ENCODE data around the gene CRB1. TPM values are rescaled to one million over a fixed set of nuclear protein-coding genes. Genes with fewer than 3 reads are reported as not detected.
"Not testable (repeated sequence)": the region's sequence is repeated elsewhere in the genome, so short reads cannot be mapped to it uniquely, and the experiment has no call there.

The CRB1 gene
- total RNA-seq, 2 donors from 2014 or later, result not detected

DNA sequence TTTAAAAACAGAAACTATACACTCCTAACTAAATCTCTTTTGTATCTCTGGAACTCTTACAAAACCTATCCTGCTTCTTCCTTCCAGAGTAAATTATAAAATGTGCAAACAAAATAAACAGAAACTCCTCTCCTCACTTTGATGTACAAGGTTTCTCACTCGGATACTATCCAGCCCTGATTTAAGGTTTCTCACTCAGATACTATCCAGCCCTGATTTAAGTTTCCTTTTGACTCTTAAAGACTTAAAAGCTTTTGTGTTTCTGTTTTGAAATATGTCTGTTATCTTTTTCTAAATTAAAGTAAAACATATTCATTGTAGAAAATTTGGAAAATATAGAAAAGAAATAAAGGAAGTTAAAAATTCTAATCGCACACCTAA lies 132.5 kb downstream of the CRB1 start:
- no peaks in the 10 kb centered on the region for H3K36me3 Mint-ChIP-seq (ENCODE audit: low read depth)
- H3K9me3 Mint-ChIP-seq, result peaks cover 13% of the 10 kb centered on the region
- Histone ChIP-seq H3K36me3 (ENCODE audit: control insufficient read depth, insufficient read depth, low read length) (no peaks in the 10 kb centered on the region), H3K27me3 (ENCODE audit: control insufficient read depth, insufficient read depth, low read length, poor library complexity, severe bottlenecking) (peaks cover 4% of the 10 kb centered on the region), H3K4me3 (ENCODE audit: low read length) (no peak overlapping the region), H3K9me3 (ENCODE audit: control insufficient read depth, low read length) (peaks cover 10% of the 10 kb centered on the region), H3K4me1 (ENCODE audit: control insufficient read depth, insufficient read depth, low read length) (no peaks in the 10 kb centered on the region), H3K27ac (ENCODE audit: low read depth, low read length) (no peak overlapping the region), H3K9ac (ENCODE audit: extremely low read depth, low read length, poor library complexity, severe bottlenecking) (no peak overlapping the region)
- no peak overlapping the region for H3K27ac Mint-ChIP-seq
- TF ChIP-seq, protein P1, sequence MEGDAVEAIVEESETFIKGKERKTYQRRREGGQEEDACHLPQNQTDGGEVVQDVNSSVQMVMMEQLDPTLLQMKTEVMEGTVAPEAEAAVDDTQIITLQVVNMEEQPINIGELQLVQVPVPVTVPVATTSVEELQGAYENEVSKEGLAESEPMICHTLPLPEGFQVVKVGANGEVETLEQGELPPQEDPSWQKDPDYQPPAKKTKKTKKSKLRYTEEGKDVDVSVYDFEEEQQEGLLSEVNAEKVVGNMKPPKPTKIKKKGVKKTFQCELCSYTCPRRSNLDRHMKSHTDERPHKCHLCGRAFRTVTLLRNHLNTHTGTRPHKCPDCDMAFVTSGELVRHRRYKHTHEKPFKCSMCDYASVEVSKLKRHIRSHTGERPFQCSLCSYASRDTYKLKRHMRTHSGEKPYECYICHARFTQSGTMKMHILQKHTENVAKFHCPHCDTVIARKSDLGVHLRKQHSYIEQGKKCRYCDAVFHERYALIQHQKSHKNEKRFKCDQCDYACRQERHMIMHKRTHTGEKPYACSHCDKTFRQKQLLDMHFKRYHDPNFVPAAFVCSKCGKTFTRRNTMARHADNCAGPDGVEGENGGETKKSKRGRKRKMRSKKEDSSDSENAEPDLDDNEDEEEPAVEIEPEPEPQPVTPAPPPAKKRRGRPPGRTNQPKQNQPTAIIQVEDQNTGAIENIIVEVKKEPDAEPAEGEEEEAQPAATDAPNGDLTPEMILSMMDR (conservative IDR thresholded peaks at IDR 0.05), result no peak
- 93% methylated on average over 2 of the region's 2 CpGs; no CpG with 5 or more reads in 1 of the 2 experiments for WGBS, 2 experiments (ENCODE audit: insufficient coverage in 1 of 2, insufficient read length in 1 of 2)
- DNase-seq, result no peak
- H3K4me1 Mint-ChIP-seq, result no peaks in the 10 kb centered on the region
- H3K4me3 Mint-ChIP-seq, result no peak overlapping the region
- H3K27me3 Mint-ChIP-seq (ENCODE audit: insufficient read depth), result no peaks in the 10 kb centered on the region

DNA sequence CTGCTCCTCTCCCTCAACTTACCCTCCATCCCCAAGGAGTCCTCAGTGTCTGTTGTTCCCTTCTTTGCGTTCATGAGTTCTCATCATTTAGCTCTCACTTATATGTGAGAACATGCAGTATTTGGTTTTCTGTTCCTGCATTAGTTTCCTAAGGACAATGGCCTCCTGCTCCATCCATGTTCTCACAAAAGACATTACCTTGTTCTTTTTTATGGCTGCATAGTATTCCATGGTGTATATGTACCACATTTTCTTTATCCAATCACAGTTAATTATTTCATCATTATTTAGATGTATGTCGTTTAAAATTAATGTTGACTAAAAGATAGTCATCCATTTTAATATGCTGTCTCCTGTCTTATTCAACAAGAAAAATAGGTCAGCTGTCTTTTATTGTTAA lies 134.1 kb downstream of the CRB1 start:
- DNase-seq, result no peak
- Mint-ChIP-seq H3K27ac (no peak overlapping the region), H3K9me3 (peaks cover 18% of the 10 kb centered on the region), H3K27me3 (ENCODE audit: insufficient read depth) (no peaks in the 10 kb centered on the region), H3K36me3 (ENCODE audit: low read depth) (no peaks in the 10 kb centered on the region), H3K4me3 (no peak overlapping the region), H3K4me1 (no peaks in the 10 kb centered on the region)
- TF ChIP-seq, protein P1 (conservative IDR thresholded peaks at IDR 0.05), result no peak
- 83 to 88% methylated on average over 1 to 2 of the region's 2 CpGs for WGBS, 2 experiments (ENCODE audit: insufficient coverage in 1 of 2, insufficient read length in 1 of 2)
- Histone ChIP-seq H3K9ac (ENCODE audit: extremely low read depth, low read length, poor library complexity, severe bottlenecking) (no peak overlapping the region), H3K27me3 (ENCODE audit: control insufficient read depth, insufficient read depth, low read length, poor library complexity, severe bottlenecking) (peaks cover 4% of the 10 kb centered on the region), H3K9me3 (ENCODE audit: control insufficient read depth, low read length) (peaks cover 10% of the 10 kb centered on the region), H3K36me3 (ENCODE audit: control insufficient read depth, insufficient read depth, low read length) (no peaks in the 10 kb centered on the region), H3K4me3 (ENCODE audit: low read length) (no peak overlapping the region), H3K27ac (ENCODE audit: low read depth, low read length) (no peak overlapping the region), H3K4me1 (ENCODE audit: control insufficient read depth, insufficient read depth, low read length) (no peaks in the 10 kb centered on the region)

DNA sequence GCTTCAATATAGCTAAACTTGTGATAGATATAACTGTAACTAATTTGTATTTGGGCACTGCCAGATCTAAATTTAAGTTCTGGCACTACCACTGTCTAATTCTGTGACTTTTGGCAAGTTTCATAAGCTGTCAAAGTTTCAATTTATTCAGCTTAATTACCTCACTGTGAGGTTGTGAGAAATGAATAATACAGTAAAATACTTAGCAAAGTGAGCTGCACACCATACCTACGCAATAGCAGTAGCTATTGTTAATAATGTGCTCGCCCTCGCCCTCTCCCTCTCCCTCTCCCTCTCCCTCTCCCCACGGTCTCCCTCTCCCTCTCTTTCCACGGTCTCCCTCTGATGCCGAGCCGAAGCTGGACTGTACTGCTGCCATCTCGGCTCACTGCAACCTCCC lies 136.7 kb downstream of the CRB1 start:
- not testable (repeated sequence) for H3K27me3 ChIP-seq (ENCODE audit: control insufficient read depth, insufficient read depth, low read length, poor library complexity, severe bottlenecking); H3K27ac Mint-ChIP-seq; H3K36me3 ChIP-seq (ENCODE audit: control insufficient read depth, insufficient read depth, low read length); H3K9ac ChIP-seq (ENCODE audit: extremely low read depth, low read length, poor library complexity, severe bottlenecking); DNase-seq; H3K27me3 Mint-ChIP-seq (ENCODE audit: insufficient read depth); H3K36me3 Mint-ChIP-seq (ENCODE audit: low read depth); H3K4me3 ChIP-seq (ENCODE audit: low read length); H3K4me3 Mint-ChIP-seq; H3K4me1 ChIP-seq (ENCODE audit: control insufficient read depth, insufficient read depth, low read length); H3K27ac ChIP-seq (ENCODE audit: low read depth, low read length); H3K4me1 Mint-ChIP-seq
- no CpG with 5 or more reads among the region's 8 CpGs for WGBS, 2 experiments (ENCODE audit: insufficient coverage in 1 of 2, insufficient read length in 1 of 2)
- H3K9me3 ChIP-seq (ENCODE audit: control insufficient read depth, low read length), result peaks cover 10% of the 10 kb centered on the region
- H3K9me3 Mint-ChIP-seq, result peaks cover 18% of the 10 kb centered on the region

DNA sequence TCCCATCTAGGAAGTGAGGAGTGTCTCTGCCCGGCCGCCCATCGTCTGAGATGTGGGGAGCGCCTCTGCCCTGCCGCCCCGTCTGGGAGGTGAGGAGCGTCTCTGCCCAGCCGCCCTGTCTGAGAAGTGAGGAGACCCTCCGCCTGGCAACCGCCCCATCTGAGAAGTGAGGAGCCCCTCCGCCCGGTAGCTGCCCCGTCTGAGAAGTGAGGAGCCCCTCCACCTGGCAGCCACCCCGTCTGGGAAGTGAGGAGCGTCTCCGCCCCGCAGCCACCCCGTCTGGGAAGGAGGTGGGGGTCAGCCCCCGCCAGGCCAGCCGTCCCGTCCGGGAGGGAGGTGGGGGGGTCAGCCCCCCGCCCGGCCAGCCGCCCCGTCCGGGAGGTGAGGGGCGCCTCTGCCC lies 137.6 kb downstream of the CRB1 start:
- not testable (repeated sequence) for H3K27me3 ChIP-seq (ENCODE audit: control insufficient read depth, insufficient read depth, low read length, poor library complexity, severe bottlenecking); H3K27ac ChIP-seq (ENCODE audit: low read depth, low read length); DNase-seq; H3K4me3 Mint-ChIP-seq; H3K4me3 ChIP-seq (ENCODE audit: low read length); H3K4me1 Mint-ChIP-seq; H3K27ac Mint-ChIP-seq; H3K9ac ChIP-seq (ENCODE audit: extremely low read depth, low read length, poor library complexity, severe bottlenecking); H3K36me3 Mint-ChIP-seq (ENCODE audit: low read depth); H3K36me3 ChIP-seq (ENCODE audit: control insufficient read depth, insufficient read depth, low read length); H3K27me3 Mint-ChIP-seq (ENCODE audit: insufficient read depth); H3K4me1 ChIP-seq (ENCODE audit: control insufficient read depth, insufficient read depth, low read length)
- WGBS, 2 experiments (ENCODE audit: insufficient coverage in 1 of 2, insufficient read length in 1 of 2), result 93% methylated on average over 19 of the region's 28 CpGs; no CpG with 5 or more reads in 1 of the 2 experiments
- H3K9me3 Mint-ChIP-seq, result peaks cover 18% of the 10 kb centered on the region
- H3K9me3 ChIP-seq (ENCODE audit: control insufficient read depth, low read length), result peaks cover 10% of the 10 kb centered on the region
